Measurements from ENCODE around the gene HEPHL1.
A peak's percentile ranks its signal among the peaks of the same experiment; 100 is the strongest.
"Not testable (repeated sequence)": the region's sequence is repeated elsewhere in the genome, so short reads cannot be mapped to it uniquely, and the experiment has no call there.

HEPHL1 gene

GRCh38 chr11:94090401-94090800 lies 69.2 kb downstream of the HEPHL1 start:
- no peak for DNase-seq (ENCODE audit: low spot score)

DNA sequence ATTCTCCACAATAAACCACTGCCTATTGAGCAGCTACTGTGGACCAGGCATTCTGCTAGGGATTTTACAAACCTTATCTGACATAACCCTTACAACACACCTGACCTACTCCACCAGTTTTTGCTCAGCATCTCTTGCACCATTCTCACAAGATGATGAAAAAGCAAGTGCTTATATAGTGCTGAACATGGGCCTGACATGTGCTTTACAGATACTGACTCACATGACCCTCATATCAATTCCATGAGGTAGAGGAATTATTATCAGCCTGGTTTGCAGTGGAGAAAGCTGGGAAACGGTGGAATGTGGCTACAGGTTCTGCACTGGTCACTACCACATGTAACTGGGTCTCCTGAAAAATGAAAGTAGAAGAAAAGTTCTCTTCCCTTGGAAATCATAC lies 69.9 kb downstream of the HEPHL1 start:
- no peak for DNase-seq (ENCODE audit: low spot score)

GRCh38 chr11:94100253-94100652 lies 79.1 kb downstream of the HEPHL1 start:
- DNase-seq (ENCODE audit: low spot score), result no peak

GRCh38 chr11:94103471-94103870 lies 82.3 kb downstream of the HEPHL1 start:
- no peak for DNase-seq (ENCODE audit: low spot score)

GRCh38 chr11:94104734-94105133 lies 83.6 kb downstream of the HEPHL1 start:
- DNase-seq (ENCODE audit: low spot score), result no peak

DNA sequence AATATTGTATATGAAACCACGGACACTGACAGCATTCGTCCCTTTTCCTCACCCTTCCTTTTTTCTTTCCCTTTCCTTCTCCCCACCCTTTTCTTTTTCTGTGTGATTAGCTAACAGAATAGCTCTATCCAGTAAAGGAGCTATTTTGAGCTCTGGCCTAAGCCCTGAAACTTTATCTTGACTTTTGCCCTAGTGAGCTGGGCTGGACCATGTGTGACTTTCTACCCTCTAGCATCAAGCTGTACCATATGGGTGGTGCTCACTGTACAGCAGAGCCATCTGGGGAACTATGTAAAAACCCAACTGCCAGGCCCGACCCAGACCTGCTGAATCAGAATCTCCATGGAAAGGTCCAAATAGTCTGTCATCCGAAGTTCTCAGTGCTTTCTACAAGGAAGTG lies 85.6 kb downstream of the HEPHL1 start:
- no peak for DNase-seq (ENCODE audit: low spot score)

- DNase-seq (ENCODE audit: low spot score), result no peak
Observed at GRCh38 chr11:94107363-94107762, 86.2 kb downstream of the HEPHL1 start.

DNA sequence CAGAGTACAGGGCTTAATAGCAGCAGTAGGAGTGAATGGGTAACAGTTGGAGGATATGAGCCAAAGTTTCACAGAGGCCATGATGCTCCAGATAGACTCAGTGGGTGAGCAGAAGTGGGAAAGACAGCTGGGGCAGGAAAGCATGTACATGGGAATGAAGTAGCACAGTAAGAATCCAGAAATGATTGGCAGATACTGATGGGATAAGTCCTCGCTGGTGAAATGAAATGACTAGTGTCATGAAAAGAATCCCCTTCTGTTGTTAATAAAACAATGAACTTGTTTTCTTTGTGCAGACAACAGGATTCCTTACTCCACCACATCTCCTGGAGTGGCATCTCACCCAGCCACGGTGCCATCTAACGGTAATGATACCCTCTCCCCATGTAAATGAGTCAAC lies 90.1 kb downstream of the HEPHL1 start:
- DNase-seq (ENCODE audit: low spot score), result no peak

DNA sequence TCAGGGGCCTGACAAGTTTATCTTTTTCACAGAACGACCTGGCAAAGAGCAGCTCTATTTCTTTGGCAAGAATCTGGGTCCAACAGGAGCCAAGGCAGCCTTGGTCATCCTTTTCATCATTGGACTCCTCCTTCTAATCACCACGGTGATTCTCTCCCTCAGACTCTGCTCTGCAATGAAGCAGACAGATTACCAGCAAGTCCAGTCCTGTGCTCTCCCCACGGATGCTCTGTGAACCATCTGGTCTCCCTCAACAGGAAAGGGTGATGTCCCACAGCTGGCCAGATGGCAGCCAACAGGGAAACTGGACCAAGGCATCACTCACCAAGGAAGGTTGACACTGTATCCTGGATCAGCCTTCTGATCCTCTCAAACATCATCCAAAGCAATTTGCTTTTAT lies 90.5 kb downstream of the HEPHL1 start:
- DNase-seq (ENCODE audit: low spot score), result no peak

- DNase-seq (ENCODE audit: low spot score), result no peak
Observed at GRCh38 chr11:94112206-94112953, 91.2 kb downstream of the HEPHL1 start.

DNA sequence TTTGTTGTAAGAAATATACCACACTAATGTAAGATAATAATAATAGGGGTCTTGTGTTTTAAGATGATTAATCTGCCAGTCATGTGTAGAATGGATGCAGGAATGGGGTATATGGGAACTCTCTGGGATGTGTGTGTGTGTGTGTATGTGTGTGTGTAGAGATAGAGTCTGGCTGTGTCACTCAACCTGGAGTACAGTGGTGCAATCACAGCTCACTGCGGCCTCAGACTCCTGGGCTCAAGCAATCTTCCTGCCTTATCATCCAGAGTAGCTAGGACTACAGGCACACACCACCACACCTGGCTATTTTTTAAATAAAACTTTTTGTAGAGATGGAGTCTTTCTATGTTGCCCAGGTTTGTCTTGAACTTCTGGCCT lies 96.0 kb downstream of the HEPHL1 start:
- DNase-seq (ENCODE audit: low spot score), result no peak

- DNase-seq (ENCODE audit: low spot score), result no peak
Observed at GRCh38 chr11:94117871-94118270, 96.7 kb downstream of the HEPHL1 start.

DNA sequence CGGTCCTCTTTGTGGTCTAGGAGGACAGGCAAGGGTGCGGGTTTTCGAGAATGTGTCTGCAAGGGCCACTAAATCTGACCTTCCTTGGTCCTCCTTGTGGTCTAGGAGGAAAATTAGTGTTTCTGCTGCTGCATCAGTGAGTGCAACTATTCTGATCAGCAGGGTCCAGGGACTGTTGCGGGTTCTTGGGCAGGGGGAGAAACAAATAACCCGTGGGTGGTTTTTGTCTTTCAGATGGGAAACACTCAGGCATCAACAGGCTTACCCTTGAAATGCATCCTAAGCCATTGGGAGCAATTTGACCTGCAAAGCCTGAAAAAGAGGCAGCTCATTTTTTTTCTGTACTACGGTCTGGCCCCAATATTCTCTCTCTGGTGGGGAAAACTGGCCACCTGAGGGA lies 98.5 kb downstream of the HEPHL1 start:
- not testable (repeated sequence) for DNase-seq (ENCODE audit: low spot score)

GRCh38 chr11:94120516-94120915 lies 99.4 kb downstream of the HEPHL1 start:
- DNase-seq (ENCODE audit: low spot score), result not testable (repeated sequence)

GRCh38 chr11:94120946-94121345 lies 99.8 kb downstream of the HEPHL1 start:
- no peak for DNase-seq (ENCODE audit: low spot score)

GRCh38 chr11:94125407-94126115 lies 104.4 kb downstream of the HEPHL1 start:
- no peak for DNase-seq (ENCODE audit: low spot score)

DNA sequence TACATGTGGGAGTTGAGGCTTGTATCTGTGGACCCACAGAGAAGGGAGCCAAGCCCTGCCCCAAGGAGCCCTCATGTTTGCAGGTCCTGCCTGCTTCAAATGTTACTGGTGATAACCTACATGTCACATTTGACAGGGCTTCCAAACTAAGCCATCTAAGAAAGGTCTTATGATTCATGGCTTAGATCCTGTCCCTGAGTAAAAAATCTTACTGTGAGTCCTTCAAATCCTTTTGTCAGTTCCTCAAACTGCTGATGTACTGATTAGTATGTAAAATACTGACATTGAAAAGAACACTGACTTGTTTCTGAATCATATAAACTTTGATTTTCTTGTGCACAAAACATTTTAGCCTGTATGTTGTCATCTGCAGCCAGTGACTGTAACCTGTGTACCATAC lies 106.5 kb downstream of the HEPHL1 start:
- no peak for DNase-seq (ENCODE audit: low spot score)

DNA sequence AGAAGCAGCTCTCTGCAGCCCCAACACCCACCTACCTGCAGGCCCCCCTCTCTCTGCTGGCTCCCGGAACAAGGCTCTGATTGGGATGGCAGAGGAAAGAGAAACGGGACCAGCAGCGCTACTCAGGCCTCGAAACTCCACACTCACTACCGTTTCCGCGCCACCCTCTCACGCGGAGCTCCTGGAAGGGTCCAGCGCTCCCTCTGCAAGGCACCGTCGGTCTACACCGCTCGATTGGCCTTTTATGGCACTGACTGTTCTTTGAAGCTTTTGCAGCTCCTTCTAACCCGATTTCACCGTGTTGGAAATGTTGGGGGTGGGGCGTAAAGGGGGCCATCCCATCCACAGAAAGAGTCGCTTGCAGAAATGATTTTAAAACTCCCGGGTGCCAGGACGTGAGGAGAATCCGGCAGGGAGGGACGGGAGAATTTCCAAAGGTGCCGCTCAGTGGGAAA lies 107.2 kb downstream of the HEPHL1 start:
- no peak for DNase-seq (ENCODE audit: low spot score)

- peak; percentile 89 for DNase-seq (ENCODE audit: low spot score)
Observed at GRCh38 chr11:94128746-94129511, 107.8 kb downstream of the HEPHL1 start, which contains the start of gene PANX1. Gene PANX1, plus strand, starts transcription at chr11:94128841. Its CDS starts 472 bp downstream, at chr11:94129313.

DNA sequence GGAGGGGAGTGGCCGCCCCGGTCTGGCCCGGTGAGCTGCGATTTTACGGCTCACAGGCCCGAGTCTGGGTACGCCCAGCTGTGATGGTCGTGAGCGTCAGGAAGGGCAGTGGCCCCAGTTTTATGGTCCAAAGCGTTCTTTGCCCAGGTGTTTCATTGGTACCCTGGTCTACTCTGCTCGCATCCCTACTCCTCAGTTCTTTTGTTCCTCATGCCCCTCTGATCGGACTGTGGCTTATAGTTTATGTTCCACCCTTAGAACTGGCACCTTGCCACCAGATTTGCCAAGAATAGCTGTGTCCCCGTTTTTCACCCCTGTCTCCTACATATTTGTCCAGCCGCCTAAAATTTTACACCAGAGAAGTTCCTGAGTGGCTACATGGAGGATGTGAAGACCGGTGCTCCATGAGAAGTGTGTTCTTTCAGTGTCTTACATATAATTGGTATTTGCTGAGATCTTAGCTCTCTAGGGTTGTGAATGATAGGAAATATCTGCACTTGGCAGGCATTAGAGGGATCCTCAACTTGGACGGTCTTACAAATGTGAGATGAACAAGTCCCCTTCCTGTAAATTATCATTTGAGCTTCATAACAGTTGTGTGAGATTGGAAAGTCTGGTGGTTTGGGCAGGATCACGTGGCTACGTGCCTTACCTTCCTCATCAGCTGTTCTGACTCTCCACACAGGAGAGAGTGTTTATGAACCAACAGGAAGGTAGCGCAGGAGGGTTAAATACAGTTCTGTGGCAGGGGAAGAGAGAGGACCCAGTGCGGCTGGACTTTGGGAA lies 108.6 kb downstream of the HEPHL1 start:
- DNase-seq (ENCODE audit: low spot score), result no peak

DNA sequence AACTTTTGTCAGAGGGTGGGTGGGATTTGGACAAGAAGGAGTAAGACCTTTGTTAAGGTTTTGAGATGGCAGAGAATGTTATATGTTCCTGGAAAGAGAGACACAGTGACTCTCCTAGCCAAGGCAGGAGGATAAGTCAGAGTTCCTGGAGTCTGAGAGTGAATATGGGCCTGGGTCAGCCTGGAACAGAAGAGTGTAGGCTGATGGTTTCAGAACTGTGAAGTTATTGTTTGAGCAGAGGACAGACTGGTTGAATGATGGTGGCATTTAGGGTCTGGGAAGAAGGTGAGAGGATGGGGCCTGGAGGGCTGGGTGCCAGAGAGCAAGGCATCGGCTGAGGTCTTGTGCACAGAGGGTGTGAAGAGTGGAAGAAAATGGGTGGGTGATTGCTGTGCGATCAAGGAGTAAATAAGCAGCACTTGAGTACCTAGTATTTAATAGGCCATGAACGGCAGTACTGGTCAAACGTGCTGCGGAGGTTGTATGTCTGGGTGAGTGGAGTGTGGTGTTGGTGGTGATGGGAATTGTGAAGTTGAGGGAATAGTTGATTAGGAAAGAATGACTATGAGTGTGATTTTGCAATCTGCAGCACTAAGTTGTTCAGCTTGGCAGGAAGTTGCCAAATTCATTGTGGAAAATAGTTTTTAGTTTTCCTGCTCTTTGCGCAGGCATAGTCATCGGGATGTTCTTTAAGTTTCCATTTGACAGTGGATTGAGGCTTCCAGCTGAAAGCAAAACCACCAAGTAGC lies 109.3 kb downstream of the HEPHL1 start:
- DNase-seq (ENCODE audit: low spot score), result no peak

Data from ecto neural progenitor cell (in vitro differentiated cells).